Retina (tissue), 1 donor: Measurements from ENCODE around the gene LONRF2.
"Not testable (repeated sequence)": the region's sequence is repeated elsewhere in the genome, so short reads cannot be mapped to it uniquely, and the experiment has no call there.

Source experiments
- DNase-seq: peaks from one replicate; pipeline ENCODE4 v3.0.0-alpha.2; 2016

LONRF2 gene

GRCh38 chr2:100321866-100322820 lies at the start of gene LONRF2:
LONRF2 (minus strand) TSS chr2:100322501; CDS start chr2:100322093, 408 bp downstream.
- peak; percentile 83 for DNase-seq

GRCh38 chr2:100367163-100367562 lies 44.9 kb upstream of the LONRF2 start:
- no peak for DNase-seq

- DNase-seq = no peak
These were observed 43.1 kb upstream of the LONRF2 start for GRCh38 chr2:100365434-100365833.

- DNase-seq = not testable (repeated sequence)
These were observed 40.0 kb upstream of the LONRF2 start for GRCh38 chr2:100362269-100362668.

- DNase-seq = no peak
These were observed 37.3 kb upstream of the LONRF2 start for GRCh38 chr2:100359576-100359975.

- DNase-seq = no peak
These were observed 36.3 kb upstream of the LONRF2 start for GRCh38 chr2:100358554-100358953.

GRCh38 chr2:100352521-100352920 lies 30.2 kb upstream of the LONRF2 start:
- no peak for DNase-seq

- DNase-seq = no peak
These were observed 28.4 kb upstream of the LONRF2 start for GRCh38 chr2:100350661-100351185.

GRCh38 chr2:100345144-100345543 lies 22.8 kb upstream of the LONRF2 start:
- not testable (repeated sequence) for DNase-seq

GRCh38 chr2:100344433-100344832 lies 22.1 kb upstream of the LONRF2 start:
- no peak for DNase-seq

GRCh38 chr2:100342466-100342865 lies 20.2 kb upstream of the LONRF2 start:
- not testable (repeated sequence) for DNase-seq

- no peak for DNase-seq
These were observed 17.5 kb upstream of the LONRF2 start for GRCh38 chr2:100339823-100340222.

GRCh38 chr2:100334929-100335328 lies 12.6 kb upstream of the LONRF2 start:
- no peak for DNase-seq

- no peak for DNase-seq
These were observed 5.4 kb upstream of the LONRF2 start for GRCh38 chr2:100327742-100328141.

- DNase-seq = peak; percentile 81
These were observed 979 bp downstream of the LONRF2 start for GRCh38 chr2:100321179-100321865.

- no peak for DNase-seq
These were observed 1.6 kb downstream of the LONRF2 start for GRCh38 chr2:100320547-100321178.

GRCh38 chr2:100317634-100318033 lies 4.7 kb downstream of the LONRF2 start:
- no peak for DNase-seq

- DNase-seq = no peak
These were observed 12.2 kb downstream of the LONRF2 start for GRCh38 chr2:100309973-100310719.

- no peak for DNase-seq
These were observed 13.0 kb downstream of the LONRF2 start for GRCh38 chr2:100309311-100309710.

- DNase-seq = no peak
These were observed 18.6 kb downstream of the LONRF2 start for GRCh38 chr2:100303744-100304143.

- no peak for DNase-seq
These were observed 19.8 kb downstream of the LONRF2 start for GRCh38 chr2:100302585-100302892.

- DNase-seq = no peak
These were observed 20.3 kb downstream of the LONRF2 start for GRCh38 chr2:100301881-100302584.
